HepG2 (cell line): ENCODE results near the gene CTU2. TPM values are rescaled to one million over a fixed set of nuclear protein-coding genes. Genes with fewer than 3 reads are reported as not detected.

Source experiments
- ATAC-seq: fragments of 200-7000 bp; cut with Tn5 transposase; 3 replicates; pipeline ENCODE4 v1.9.1; 2020; ENCODE audit warnings: mild to moderate bottlenecking, moderate library complexity
- BruUV-seq: library from RNA; stranded (reverse); fragments of 400-500 nt; replicated peaks from 2 replicates; lab custom pipeline; 2021; lab: Mats Ljungman, UMichigan
- CTCF ChIA-PET: fragments of 300-600 bp; formaldehyde crosslinking; extraction: SDS; loops from one replicate; lab custom pipeline; 2021; ENCODE audit warnings: low total read pairs, inconsistent platforms, low intra/inter-chr PET ratio; lab: Yijun Ruan, JAX
- POLR2A ChIA-PET: fragments of 350-600 bp; sonication (Branson Sonifier 250); formaldehyde crosslinking; loops from one replicate; lab custom pipeline; 2020; ENCODE audit warnings: antibody characterized with exemption, inconsistent platforms; lab: Yijun Ruan, JAX
- DNase-seq: peaks from one replicate; pipeline ENCODE4 v3.0.0-alpha.2; 2015; ENCODE audit warnings: low spot score
- FAIRE-seq: peaks from 3 replicates; lab custom pipeline; 2011; peaks lifted over from hg19 to GRCh38; lab: Jason Lieb, UNC
- H2AFZ ChIP-seq: one replicate; pipeline ENCODE4 v1.6.1; 2011; ENCODE audit warnings: low read length, inconsistent platforms
- H3K27ac ChIP-seq: fragments of 300-600 bp; 3 replicates; pipeline ENCODE4 v1.8.0; 2011; ENCODE audit warnings: mixed run types, mild to moderate bottlenecking, mixed read lengths, low read length, inconsistent platforms; ENCODE audit not compliant: insufficient read depth; ENCODE audit errors: extremely low read length
- H3K27me3 ChIP-seq, 2 experiments: fragments of 200-600 bp in 1 of 2; 2 replicates in 1 of 2; 3 replicates in 1 of 2; pipeline versions ENCODE4 v1.6.0 to v1.8.0; 2011; ENCODE audit warnings: low read length in 2 of 2, mild to moderate bottlenecking in 2 of 2, moderate library complexity in 2 of 2, inconsistent platforms in 1 of 2; ENCODE audit not compliant: insufficient read depth in 2 of 2, control insufficient read depth in 1 of 2
- H3K36me3 ChIP-seq, 2 experiments: fragments of 200-600 bp in 1 of 2; replicated peaks in 1 of 2; 2 replicates in 1 of 2; 3 replicates in 1 of 2; pipeline versions ENCODE4 v1.5.1 to v1.8.0; 2011; ENCODE audit warnings: low read length in 2 of 2, inconsistent platforms in 1 of 2; ENCODE audit not compliant: insufficient read depth in 2 of 2, control insufficient read depth in 1 of 2
- H3K4me1 ChIP-seq: 2 replicates; pipeline ENCODE4 v1.5.1; 2012; ENCODE audit warnings: low read length, inconsistent platforms; ENCODE audit not compliant: insufficient read depth
- H3K4me2 ChIP-seq: 2 replicates; pipeline ENCODE4 v1.6.0; 2011; ENCODE audit warnings: low read depth, low read length, inconsistent platforms
- H3K4me3 ChIP-seq, 3 experiments: fragments of 200-600 bp in 1 of 3; sonication (generic), shearing (Covaris generic) in 1 of 3; replicated peaks in 1 of 3; 2 replicates each; pipeline ENCODE4 v1.5.1; 2011 to 2016; ENCODE audit warnings: low read length in 3 of 3, inconsistent platforms in 2 of 3, low read depth in 2 of 3, mild to moderate bottlenecking in 2 of 3, control low read depth in 1 of 3, mixed read lengths in 1 of 3; ENCODE audit not compliant: insufficient read depth in 1 of 3
- H3K79me2 ChIP-seq: one replicate; pipeline ENCODE4 v1.6.1; 2011; ENCODE audit warnings: low read length, inconsistent platforms; ENCODE audit not compliant: insufficient read depth
- H3K9ac ChIP-seq: 2 replicates; pipeline ENCODE4 v1.6.0; 2011; ENCODE audit warnings: mild to moderate bottlenecking, low read depth, low read length, inconsistent platforms; ENCODE audit not compliant: insufficient read depth
- H3K9me3 ChIP-seq: 2 replicates; pipeline ENCODE4 v1.5.1; 2012; ENCODE audit warnings: mild to moderate bottlenecking, low read length
- H4K20me1 ChIP-seq: 2 replicates; pipeline ENCODE4 v1.6.0; 2011; ENCODE audit warnings: inconsistent platforms, mild to moderate bottlenecking, low read length, moderate library complexity; ENCODE audit not compliant: insufficient read depth
- ARNT2 ChIP-seq: sonication (generic); formaldehyde crosslinking; IDR thresholded peaks from 2 replicates; pipeline ENCODE4 v1.8.0; 2022; ENCODE audit warnings: mild to moderate bottlenecking, low read depth, missing genetic modification reagents, moderate library complexity
- HMGA1 ChIP-seq: sonication (generic); formaldehyde crosslinking; conservative IDR thresholded peaks from 2 replicates; pipeline ENCODE4 v1.4.0; 2020; ENCODE audit warnings: missing genetic modification reagents
- KDM4B ChIP-seq: sonication (generic); formaldehyde crosslinking; IDR thresholded peaks from 2 replicates; pipeline ENCODE4 v1.4.0; 2020; ENCODE audit warnings: missing genetic modification reagents
- MIER2 ChIP-seq: IDR thresholded peaks from 2 replicates; pipeline ENCODE4 v1.6.1; 2016; ENCODE audit warnings: missing biosample characterization, missing genetic modification reagents
- MXD3 ChIP-seq: IDR thresholded peaks from 2 replicates; pipeline ENCODE4 v1.6.1; 2016; ENCODE audit warnings: mild to moderate bottlenecking, missing biosample characterization, missing genetic modification reagents
- MXI1 ChIP-seq: IDR thresholded peaks from 3 replicates; pipeline ENCODE4 v1.6.1; 2012; ENCODE audit warnings: low read depth, low read length, inconsistent platforms, borderline replicate concordance
- PCBP2 ChIP-seq: fragments of 200-400 bp; formaldehyde crosslinking; optimal IDR thresholded peaks from 2 replicates; pipeline ENCODE3; 2018; ENCODE audit warnings: low read length, low read depth; ENCODE audit not compliant: poor library complexity, severe bottlenecking
- YEATS4 ChIP-seq: sonication (generic); formaldehyde crosslinking; IDR thresholded peaks from 2 replicates; pipeline ENCODE4 v1.4.0; 2020; ENCODE audit warnings: missing genetic modification reagents, borderline replicate concordance
- ZBTB42 ChIP-seq: sonication (generic); formaldehyde crosslinking; IDR thresholded peaks from 2 replicates; pipeline ENCODE4 v1.5.0; 2020; ENCODE audit warnings: mild to moderate bottlenecking, missing genetic modification reagents
- ZNF138 ChIP-seq: sonication (generic); formaldehyde crosslinking; IDR thresholded peaks from 2 replicates; pipeline ENCODE4 v1.5.0; 2020; ENCODE audit warnings: mild to moderate bottlenecking, low read depth, missing genetic modification reagents
- ZNF24 ChIP-seq: fragments of 450-650 bp; IDR thresholded peaks from 2 replicates; pipeline ENCODE4 v1.6.1; 2017; ENCODE audit warnings: antibody characterized with exemption, mild to moderate bottlenecking
- ZNF263 ChIP-seq: sonication (generic); formaldehyde crosslinking; IDR thresholded peaks from 2 replicates; pipeline ENCODE4 v1.4.0; 2020; ENCODE audit warnings: missing genetic modification reagents
- ZNF276 ChIP-seq: sonication (generic); formaldehyde crosslinking; IDR thresholded peaks from 2 replicates; pipeline ENCODE4 v1.4.0; 2020; ENCODE audit warnings: mild to moderate bottlenecking, low read depth, missing genetic modification reagents
- ZNF33A ChIP-seq: sonication (generic); formaldehyde crosslinking; IDR thresholded peaks from 2 replicates; pipeline ENCODE4 v1.5.1; 2020; ENCODE audit warnings: missing genetic modification reagents, mild to moderate bottlenecking, moderate library complexity, borderline replicate concordance
- ZNF414 ChIP-seq: sonication (generic); formaldehyde crosslinking; IDR thresholded peaks from 2 replicates; pipeline ENCODE4 v1.5.0; 2020; ENCODE audit warnings: missing genetic modification reagents
- ZNF501 ChIP-seq: sonication (generic); formaldehyde crosslinking; IDR thresholded peaks from 2 replicates; pipeline ENCODE4 v1.5.1; 2020; ENCODE audit warnings: mild to moderate bottlenecking, moderate library complexity, missing genetic modification reagents
- ZNF761 ChIP-seq: sonication (generic); formaldehyde crosslinking; conservative IDR thresholded peaks from 2 replicates; pipeline ENCODE4 v1.4.0; 2020; ENCODE audit warnings: mild to moderate bottlenecking, missing genetic modification reagents
- WGBS: methylation state at CpG from one replicate; pipeline ENCODE4 v1.1.6; 2017; ENCODE audit warnings: low lambda C conversion rate; 5-methylcytosine and 5-hydroxymethylcytosine counted together
- in situ Hi-C: cut with HindIII; loops from 2 replicates; pipeline ENCODE4 v1.10.0; 2017; ENCODE audit warnings: low pct_unique_long_range_greater_than_20kb; ENCODE audit not compliant: extremely low pct_ligation_motif_present
- intact Hi-C: fragments of 100-400 bp; cut with micrococcal nuclease; formaldehyde crosslinking; loops from one replicate; pipeline ENCODE4 v1.10.0; 2022; ENCODE audit not compliant: unreplicated experiment
- polyA plus RNA-seq, 8 experiments: library from polyadenylated mRNA; depleted of rRNA in 3 of 8; stranded (reverse) in 7 of 8; unstranded in 1 of 8; fragments of >200 nt; fragmentation: Illumina TruSeq in 4 of 8; extraction: Trizol in 4 of 8; gene quantifications; 2 replicates each; pipeline versions ENCODE4 v1.2.1 to v1.2.3, GENCODE V29; 2011 to 2016; ENCODE audit warnings: low read depth in 4 of 8, missing spikeins in 1 of 8, mixed read lengths in 1 of 8; ENCODE audit not compliant: insufficient read depth in 1 of 8
- total RNA-seq, 5 experiments: library from RNA; depleted of rRNA; stranded (reverse); fragments of >200 nt; fragmentation: Illumina TruSeq; extraction: Trizol; gene quantifications; 2 replicates each; pipeline ENCODE4 v1.2.3, GENCODE V29; 2016; ENCODE audit warnings: low read depth in 1 of 5
- TF ChIP-seq, protein P1 (sequence below), 2 experiments: sonication (generic) in 1 of 2; formaldehyde crosslinking in 1 of 2; IDR thresholded peaks; 2 replicates each; pipeline versions ENCODE4 v1.4.0 to v1.6.1; 2018 to 2020; ENCODE audit warnings: missing genetic modification reagents in 2 of 2, borderline replicate concordance in 1 of 2, low read depth in 1 of 2, mild to moderate bottlenecking in 1 of 2, missing biosample characterization in 1 of 2
- TF ChIP-seq, protein P2 (sequence below): sonication (generic); formaldehyde crosslinking; conservative IDR thresholded peaks from 2 replicates; pipeline ENCODE4 v1.8.0; 2022; ENCODE audit warnings: missing genetic modification reagents

Gene CTU2
- total and polyA plus RNA-seq, 2 of the 13 experiments (the other 11 are each of a cell fraction or from before 2014, with no cell fraction given), result 13.3 to 21.9 TPM

DNA sequence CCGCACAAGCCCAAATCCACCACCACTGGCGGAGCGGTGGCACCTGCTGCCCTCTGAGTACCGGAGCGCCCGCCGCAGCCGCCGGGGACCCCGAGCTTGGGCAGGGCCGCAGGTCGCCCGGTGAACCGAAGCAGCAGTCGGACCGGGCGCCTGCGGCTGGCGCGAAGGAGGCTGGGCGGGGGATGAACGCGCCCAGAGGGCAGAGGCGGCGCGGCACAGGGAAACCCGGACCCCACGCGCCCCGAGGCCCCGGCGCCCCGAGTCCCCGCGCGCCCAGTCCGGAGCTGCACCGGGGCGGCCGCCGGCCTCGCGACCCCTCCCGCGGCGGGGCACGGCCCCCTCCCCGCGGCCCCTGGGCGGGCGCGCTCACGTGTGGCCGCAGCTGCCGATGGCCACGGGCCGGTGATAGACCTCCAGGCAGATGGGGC is 488 bp upstream of the CTU2 start:
- H3K4me1 ChIP-seq, result peaks cover 80% of the 10 kb centered on the region
- peak; percentile 2 for ATAC-seq
- H3K27ac ChIP-seq, result peak overlapping the region; percentile 22
- BruUV-seq, result no TSS peak
- peak overlapping the region; percentile 82 to 99 (median 83) for H3K4me3 ChIP-seq
- intact Hi-C loops (no loop called here), in situ Hi-C loops (no loop called here)
- H3K79me2 ChIP-seq, result peaks cover 31% of the 10 kb centered on the region
- H3K4me2 ChIP-seq, result peak overlapping the region; percentile 93
- H3K9ac ChIP-seq, result peak overlapping the region; percentile 92
- H3K36me3 ChIP-seq, result no peaks in the 10 kb centered on the region
- CTCF ChIA-PET, result interaction anchor here (1.0 kb wide), 1 partner anchor 133 kb away, joined by 4 read pairs; no protein-coding TSS in a partner anchor
- POLR2A ChIA-PET, result interaction anchor here (1.4 kb wide), 1 partner anchor 43 kb away, joined by 5 read pairs; the partner anchor contains the start of gene MVD
- 1% methylated on average over 17 of the region's 57 CpGs for WGBS
- H3K27me3 ChIP-seq, result peaks cover 0 to 3% of the 10 kb centered on the region in 2 experiments; a peak in 1 of 5 replicates
- no peak overlapping the region for H2AFZ ChIP-seq
- H3K9me3 ChIP-seq, result no peaks in the 10 kb centered on the region
- H4K20me1 ChIP-seq, result no peaks in the 10 kb centered on the region
- FAIRE-seq, result no peak
- no peak for DNase-seq
- TF ChIP-seq ZNF501 (CRISPR knock-in tag) (no peak), ZBTB42 (no peak), KDM4B (CRISPR knock-in tag) (no peak), ZNF33A (CRISPR knock-in tag) (no peak), MXI1 (no peak), HMGA1 (no peak), YEATS4 (CRISPR knock-in tag) (no peak), ZNF414 (CRISPR knock-in tag) (no peak), ZNF263 (CRISPR knock-in tag) (no peak), MXD3 (CRISPR knock-in tag) (no peak), MIER2 (CRISPR knock-in tag) (no peak), ZNF761 (peak; percentile 14; the same call in 1 of the 2 replicates), ZNF138 (CRISPR knock-in tag) (no peak), ARNT2 (CRISPR knock-in tag) (no peak), PCBP2 (no peak), ZNF276 (CRISPR knock-in tag) (no peak), ZNF24 (no peak)
- TF ChIP-seq, protein P1, sequence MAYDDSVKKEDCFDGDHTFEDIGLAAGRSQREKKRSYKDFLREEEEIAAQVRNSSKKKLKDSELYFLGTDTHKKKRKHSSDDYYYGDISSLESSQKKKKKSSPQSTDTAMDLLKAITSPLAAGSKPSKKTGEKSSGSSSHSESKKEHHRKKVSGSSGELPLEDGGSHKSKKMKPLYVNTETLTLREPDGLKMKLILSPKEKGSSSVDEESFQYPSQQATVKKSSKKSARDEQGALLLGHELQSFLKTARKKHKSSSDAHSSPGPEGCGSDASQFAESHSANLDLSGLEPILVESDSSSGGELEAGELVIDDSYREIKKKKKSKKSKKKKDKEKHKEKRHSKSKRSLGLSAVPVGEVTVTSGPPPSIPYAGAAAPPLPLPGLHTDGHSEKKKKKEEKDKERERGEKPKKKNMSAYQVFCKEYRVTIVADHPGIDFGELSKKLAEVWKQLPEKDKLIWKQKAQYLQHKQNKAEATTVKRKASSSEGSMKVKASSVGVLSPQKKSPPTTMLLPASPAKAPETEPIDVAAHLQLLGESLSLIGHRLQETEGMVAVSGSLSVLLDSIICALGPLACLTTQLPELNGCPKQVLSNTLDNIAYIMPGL (CRISPR knock-in tag; IDR thresholded peaks at IDR 0.05; ENCODE audit: borderline replicate concordance in 1 of 2, low read depth in 1 of 2), result peak in 1 of 2 experiments; percentile 8; a peak in 1 of 4 replicates
- TF ChIP-seq, protein P2, sequence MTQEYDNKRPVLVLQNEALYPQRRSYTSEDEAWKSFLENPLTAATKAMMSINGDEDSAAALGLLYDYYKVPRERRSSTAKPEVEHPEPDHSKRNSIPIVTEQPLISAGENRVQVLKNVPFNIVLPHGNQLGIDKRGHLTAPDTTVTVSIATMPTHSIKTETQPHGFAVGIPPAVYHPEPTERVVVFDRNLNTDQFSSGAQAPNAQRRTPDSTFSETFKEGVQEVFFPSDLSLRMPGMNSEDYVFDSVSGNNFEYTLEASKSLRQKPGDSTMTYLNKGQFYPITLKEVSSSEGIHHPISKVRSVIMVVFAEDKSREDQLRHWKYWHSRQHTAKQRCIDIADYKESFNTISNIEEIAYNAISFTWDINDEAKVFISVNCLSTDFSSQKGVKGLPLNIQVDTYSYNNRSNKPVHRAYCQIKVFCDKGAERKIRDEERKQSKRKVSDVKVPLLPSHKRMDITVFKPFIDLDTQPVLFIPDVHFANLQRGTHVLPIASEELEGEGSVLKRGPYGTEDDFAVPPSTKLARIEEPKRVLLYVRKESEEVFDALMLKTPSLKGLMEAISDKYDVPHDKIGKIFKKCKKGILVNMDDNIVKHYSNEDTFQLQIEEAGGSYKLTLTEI, result no peak
